Astrocyte (in vitro differentiated cells and primary cell): ENCODE results near the gene DCST1.

Experiments used
- EZH2 ChIP-seq: IDR thresholded peaks from 2 replicates; pipeline ENCODE4 v1.6.1; 2012; ENCODE audit warnings: mild to moderate bottlenecking, low read length, inconsistent platforms; ENCODE audit not compliant: insufficient read depth
- TF ChIP-seq, protein P1 (sequence below): IDR thresholded peaks from 2 replicates; pipeline ENCODE4 v1.5.1; 2011; ENCODE audit warnings: low read depth, mild to moderate bottlenecking, inconsistent platforms, low read length, moderate library complexity; ENCODE audit not compliant: insufficient read depth

DNA sequence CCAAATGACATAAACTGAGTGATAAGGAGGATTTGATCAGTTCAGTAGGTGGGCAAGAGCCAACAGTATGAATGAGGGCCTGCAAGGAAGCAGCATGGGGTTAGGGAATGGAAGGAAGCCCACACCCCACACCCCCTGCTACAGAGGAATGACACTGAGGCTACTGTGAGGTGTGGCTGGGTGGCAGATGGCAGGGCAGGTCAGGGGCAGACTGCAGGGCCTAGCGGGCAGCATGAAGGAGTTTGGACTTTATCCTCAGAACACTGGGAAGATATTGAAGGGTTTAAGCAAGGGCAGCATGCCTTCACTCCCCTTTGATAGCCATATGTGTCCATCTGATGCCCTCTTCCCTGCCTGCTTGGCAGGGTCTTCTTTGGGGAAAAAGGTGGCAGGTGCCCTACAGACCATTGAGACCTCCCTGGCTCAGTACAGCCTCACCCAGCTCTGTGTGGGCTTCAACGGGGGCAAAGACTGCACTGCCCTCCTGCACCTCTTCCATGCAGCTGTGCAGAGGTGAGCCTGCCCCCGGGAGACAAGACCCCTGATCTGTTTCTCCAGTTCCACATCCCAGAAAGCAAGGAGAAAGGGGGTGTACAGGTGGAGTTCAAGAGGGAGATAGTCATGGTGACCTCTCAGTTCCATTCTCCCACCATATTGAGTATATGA lies 44.3 kb upstream of the DCST1 start:
- TF ChIP-seq EZH2: no peak
- TF ChIP-seq, protein P1, sequence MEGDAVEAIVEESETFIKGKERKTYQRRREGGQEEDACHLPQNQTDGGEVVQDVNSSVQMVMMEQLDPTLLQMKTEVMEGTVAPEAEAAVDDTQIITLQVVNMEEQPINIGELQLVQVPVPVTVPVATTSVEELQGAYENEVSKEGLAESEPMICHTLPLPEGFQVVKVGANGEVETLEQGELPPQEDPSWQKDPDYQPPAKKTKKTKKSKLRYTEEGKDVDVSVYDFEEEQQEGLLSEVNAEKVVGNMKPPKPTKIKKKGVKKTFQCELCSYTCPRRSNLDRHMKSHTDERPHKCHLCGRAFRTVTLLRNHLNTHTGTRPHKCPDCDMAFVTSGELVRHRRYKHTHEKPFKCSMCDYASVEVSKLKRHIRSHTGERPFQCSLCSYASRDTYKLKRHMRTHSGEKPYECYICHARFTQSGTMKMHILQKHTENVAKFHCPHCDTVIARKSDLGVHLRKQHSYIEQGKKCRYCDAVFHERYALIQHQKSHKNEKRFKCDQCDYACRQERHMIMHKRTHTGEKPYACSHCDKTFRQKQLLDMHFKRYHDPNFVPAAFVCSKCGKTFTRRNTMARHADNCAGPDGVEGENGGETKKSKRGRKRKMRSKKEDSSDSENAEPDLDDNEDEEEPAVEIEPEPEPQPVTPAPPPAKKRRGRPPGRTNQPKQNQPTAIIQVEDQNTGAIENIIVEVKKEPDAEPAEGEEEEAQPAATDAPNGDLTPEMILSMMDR: no peak
